H1 (cell line): Measurements from ENCODE around the gene AKR7A3. TPM values are rescaled to one million over a fixed set of nuclear protein-coding genes. Genes with fewer than 3 reads are reported as not detected.

Experiments used
- BCL11A ChIP-seq, 2 experiments: IDR thresholded peaks; one replicate each; pipeline ENCODE4 v1.6.1; 2011; ENCODE audit warnings: low read depth in 2 of 2, low read length in 2 of 2, mild to moderate bottlenecking in 2 of 2
- CBX8 ChIP-seq: fragments of 300-800, 300-1000 bp; sonication (generic); IDR thresholded peaks from 2 replicates; pipeline ENCODE4 v1.7.1; 2016; ENCODE audit warnings: low read depth, low read length, borderline replicate concordance
- CHD7 ChIP-seq: fragments of 300-600 bp; sonication (generic); IDR thresholded peaks from 2 replicates; pipeline ENCODE4 v1.7.1; 2012; ENCODE audit warnings: low read length, moderate library complexity, mild to moderate bottlenecking, inconsistent platforms; ENCODE audit not compliant: insufficient replicate concordance
- MAFK ChIP-seq: IDR thresholded peaks from 2 replicates; pipeline ENCODE4 v1.6.1; 2012; ENCODE audit warnings: low read depth, mild to moderate bottlenecking, improper control_type of control experiment, low read length
- POLR2AphosphoS5 ChIP-seq: IDR thresholded peaks from 2 replicates; pipeline ENCODE4 v1.6.1; 2011; ENCODE audit warnings: low read depth, low read length
- RAD21 ChIP-seq, 2 experiments: IDR thresholded peaks in 1 of 2; conservative IDR thresholded peaks in 1 of 2; 2 replicates each; pipeline ENCODE4 v1.6.1; 2011; ENCODE audit warnings: low read depth in 2 of 2, low read length in 2 of 2, improper control_type of control experiment in 1 of 2, inconsistent platforms in 1 of 2, mild to moderate bottlenecking in 1 of 2, moderate library complexity in 1 of 2
- TAF7 ChIP-seq: optimal IDR thresholded peaks from 2 replicates; pipeline ENCODE3; 2011; ENCODE audit warnings: low read depth, mild to moderate bottlenecking, inconsistent platforms, low read length, moderate library complexity, borderline replicate concordance
- polyA plus RNA-seq, 7 experiments: library from polyadenylated mRNA; depleted of rRNA in 3 of 7; stranded (reverse) in 5 of 7; unstranded in 2 of 7; fragments of >200 nt in 5 of 7; fragments of 200-250 nt in 2 of 7; gene quantifications; 1 replicate in 5 of 7; 2 replicates in 1 of 7; 4 replicates in 1 of 7; pipeline versions ENCODE4 v1.2.1 to v1.2.3, GENCODE V29; 2011 to 2013; ENCODE audit warnings: missing spikeins in 2 of 7, mixed read lengths in 2 of 7
- total RNA-seq: library from RNA; stranded (reverse); fragmentation: NEBNext Ultra II Directional; extraction: Animal tissue kit (Norgen Biotek cat#: 25700); gene quantifications from 2 replicates; pipeline ENCODE4 v1.2.1, GENCODE V29; 2021

The AKR7A3 gene
- total and polyA plus RNA-seq, 2 of the 8 experiments (the other 6 are each of a cell fraction or from before 2014, with no cell fraction given): 0.62 to 0.65 TPM

- TF ChIP-seq CHD7 (no peak), BCL11A (IDR thresholded peaks at IDR 0.05; ENCODE audit: low read depth in 2 of 2, low read length in 2 of 2) (no peak), MAFK (no peak), POLR2AphosphoS5 (no peak), RAD21 (IDR thresholded peaks at IDR 0.05 in 1 of 2, conservative IDR thresholded peaks at IDR 0.05 in 1 of 2; ENCODE audit: low read depth in 2 of 2, low read length in 2 of 2) (no peak), TAF7 (no peak), CBX8 (no peak)
- TF ChIP-seq, all 59 proteins: peak for 0
These were observed 42.8 kb upstream of the AKR7A3 start (continued) for GRCh38 chr1:19331262-19331878.
